ENCODE results near the gene GTPBP8. TPM values are rescaled to one million over a fixed set of nuclear protein-coding genes. Genes with fewer than 3 reads are reported as not detected.

The GTPBP8 gene
- total and polyA plus RNA-seq, 3 donors from 2014 or later, result 37.7 to 50.7 (median 39.3) TPM

- no peaks in the 10 kb centered on the region for H3K9me3 ChIP-seq
- H3K36me3 ChIP-seq (ENCODE audit: low read depth, missing control alignments), result no peaks in the 10 kb centered on the region
- H3K27ac ChIP-seq, result no peak overlapping the region
- TF ChIP-seq POLR2A (IDR thresholded peaks at IDR 0.05) (no peak), CTCF (IDR thresholded peaks at IDR 0.05) (no peak)
- DNase-seq, result no peak
- no peaks in the 10 kb centered on the region for H3K27me3 ChIP-seq
- peaks cover 8% of the 10 kb centered on the region for H3K4me1 ChIP-seq
- intact Hi-C loops (cut with DNase I; ENCODE audit: low total_unique reads), result no loop called here
- H3K4me3 ChIP-seq, result no peak overlapping the region
Observed at GRCh38 chr3:112963683-112964082, 27.1 kb upstream of the GTPBP8 start.

GRCh38 chr3:112965656-112966055 is 25.1 kb upstream of the GTPBP8 start:
- Histone ChIP-seq H3K9me3 (no peaks in the 10 kb centered on the region), H3K4me3 (no peak overlapping the region), H3K27me3 (no peaks in the 10 kb centered on the region), H3K4me1 (peaks cover 8% of the 10 kb centered on the region), H3K36me3 (ENCODE audit: low read depth, missing control alignments) (no peaks in the 10 kb centered on the region), H3K27ac (no peak overlapping the region)
- no peak for TF ChIP-seq CTCF (IDR thresholded peaks at IDR 0.05)
- TF ChIP-seq POLR2A (IDR thresholded peaks at IDR 0.05), result no peak
- no peak for DNase-seq
- WGBS, 2 donors, result 89 to 92% methylated on average over 6 of the region's 6 CpGs
- intact Hi-C loops (cut with DNase I; ENCODE audit: low total_unique reads), result no loop called here

GRCh38 chr3:112966633-112967032 is 24.2 kb upstream of the GTPBP8 start:
- intact Hi-C loops (cut with DNase I; ENCODE audit: low total_unique reads), result no loop called here
- peak; percentile 45 for DNase-seq
- peaks cover 8% of the 10 kb centered on the region for H3K4me1 ChIP-seq
- no peaks in the 10 kb centered on the region for H3K36me3 ChIP-seq (ENCODE audit: low read depth, missing control alignments)
- no peaks in the 10 kb centered on the region for H3K9me3 ChIP-seq
- H3K4me3 ChIP-seq, result no peak overlapping the region
- H3K27me3 ChIP-seq, result no peaks in the 10 kb centered on the region
- 17 to 27% methylated on average over 2 of the region's 2 CpGs for WGBS, 2 donors
- H3K27ac ChIP-seq, result no peak overlapping the region
- TF ChIP-seq CTCF (IDR thresholded peaks at IDR 0.05) (no peak), POLR2A (IDR thresholded peaks at IDR 0.05) (no peak)

GRCh38 chr3:112967425-112967824 is 23.4 kb upstream of the GTPBP8 start:
- 100% methylated on average over 1 of the region's 1 CpG for WGBS, 2 donors

More at GRCh38 chr3:112967425-112967824, 23.4 kb upstream of the GTPBP8 start:
- no peak overlapping the region for H3K4me3 ChIP-seq
- no peak for DNase-seq
- no peaks in the 10 kb centered on the region for H3K27me3 ChIP-seq
- H3K36me3 ChIP-seq (ENCODE audit: low read depth, missing control alignments), result no peaks in the 10 kb centered on the region
- TF ChIP-seq POLR2A (IDR thresholded peaks at IDR 0.05) (no peak), CTCF (IDR thresholded peaks at IDR 0.05) (no peak)
- H3K4me1 ChIP-seq, result peaks cover 8% of the 10 kb centered on the region
- intact Hi-C loops (cut with DNase I; ENCODE audit: low total_unique reads), result no loop called here
- H3K27ac ChIP-seq, result no peak overlapping the region
- no peaks in the 10 kb centered on the region for H3K9me3 ChIP-seq
